Heart left ventricle (tissue), 13 donors: Measurements from ENCODE around the gene GPX1.
"Not testable (repeated sequence)": the region's sequence is repeated elsewhere in the genome, so short reads cannot be mapped to it uniquely, and the experiment has no call there.

Experiments
- CTCF ChIP-seq, 12 donors: fragments of 200-600 bp; sonication (generic) in 4 of 12; IDR thresholded peaks; one replicate each; pipeline versions ENCODE4 v1.5.0 to v1.8.0; 2018 to 2022; ENCODE audit warnings: antibody characterized with exemption in 12 of 12, mild to moderate bottlenecking in 5 of 12
- POLR2A ChIP-seq, 2 donors: fragments of 450-650 bp; IDR thresholded peaks; one replicate each; pipeline ENCODE4 v1.6.1; 2017; ENCODE audit warnings: antibody characterized with exemption in 2 of 2, mild to moderate bottlenecking in 2 of 2, moderate library complexity in 2 of 2
- donor health status: ischemic (EF 13 %, LVEDD 7.1; RV severe dilation, severe dysfunction).
- donor health status: DM: no; HTN: yes; CAD: no.
- donor health status: DM: no; HTN: no; CAD: no.
- donor health status: ischemic (EF 25% LVEDD 6.9; RV normal size, moderate dysfunction).
- donor health status: ischemic (EF 25% LVEDD 5.7; RV mildly dilated, moderate dysfunction).
- donor health status: ischemic (EF 35%, LVEDD 5.7; RV mildly dilated, moderate dysfunction).
- donor health status: nonischemic (EF 11% LVEDD 7.7; RV severe dilation, severe dysfunction).
- donor health status: DM: yes; HTN: yes; CAD: no.
- donor health status: PGD.
- donor health status: ischemic (EF 29% LVEDD 5.4; RV normal size, mild dysfunction).
- donor health status: nonischemic (EF 23%, LVEDD 6.1; RV moderate dilation, normal function).

GRCh38 chr3:49357095-49357442, 1.1 kb downstream of the GPX1 start:
- TF ChIP-seq CTCF, POLR2A (IDR thresholded peaks at IDR 0.05): not testable (repeated sequence)
